Measurements from ENCODE around the gene DENND6B. TPM values are rescaled to one million over a fixed set of nuclear protein-coding genes. Genes with fewer than 3 reads are reported as not detected.

The DENND6B gene
- total RNA-seq, 1 experiment from 2014 or later: 2.5 TPM

DNA sequence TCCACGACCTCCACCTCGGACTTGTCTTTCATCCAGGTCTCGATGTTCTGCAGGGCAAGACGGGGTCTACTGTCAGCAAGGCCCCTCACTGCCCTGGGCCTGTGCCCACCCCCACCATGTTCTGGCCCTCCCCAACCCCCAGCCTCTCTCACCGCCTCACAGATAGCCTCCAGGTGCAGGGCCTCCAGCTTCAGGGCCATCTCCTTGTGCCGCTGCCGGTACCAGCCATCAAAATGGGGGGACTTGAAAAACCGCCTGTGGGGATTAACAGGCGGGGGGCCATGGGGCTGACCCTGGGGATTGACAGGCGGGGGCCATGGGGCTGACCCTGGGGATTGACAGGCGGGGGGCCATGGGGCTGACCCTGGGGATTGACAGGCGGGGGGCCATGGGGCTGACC, 14.4 kb downstream of the DENND6B start (continued):
- TF ChIP-seq, protein P1, sequence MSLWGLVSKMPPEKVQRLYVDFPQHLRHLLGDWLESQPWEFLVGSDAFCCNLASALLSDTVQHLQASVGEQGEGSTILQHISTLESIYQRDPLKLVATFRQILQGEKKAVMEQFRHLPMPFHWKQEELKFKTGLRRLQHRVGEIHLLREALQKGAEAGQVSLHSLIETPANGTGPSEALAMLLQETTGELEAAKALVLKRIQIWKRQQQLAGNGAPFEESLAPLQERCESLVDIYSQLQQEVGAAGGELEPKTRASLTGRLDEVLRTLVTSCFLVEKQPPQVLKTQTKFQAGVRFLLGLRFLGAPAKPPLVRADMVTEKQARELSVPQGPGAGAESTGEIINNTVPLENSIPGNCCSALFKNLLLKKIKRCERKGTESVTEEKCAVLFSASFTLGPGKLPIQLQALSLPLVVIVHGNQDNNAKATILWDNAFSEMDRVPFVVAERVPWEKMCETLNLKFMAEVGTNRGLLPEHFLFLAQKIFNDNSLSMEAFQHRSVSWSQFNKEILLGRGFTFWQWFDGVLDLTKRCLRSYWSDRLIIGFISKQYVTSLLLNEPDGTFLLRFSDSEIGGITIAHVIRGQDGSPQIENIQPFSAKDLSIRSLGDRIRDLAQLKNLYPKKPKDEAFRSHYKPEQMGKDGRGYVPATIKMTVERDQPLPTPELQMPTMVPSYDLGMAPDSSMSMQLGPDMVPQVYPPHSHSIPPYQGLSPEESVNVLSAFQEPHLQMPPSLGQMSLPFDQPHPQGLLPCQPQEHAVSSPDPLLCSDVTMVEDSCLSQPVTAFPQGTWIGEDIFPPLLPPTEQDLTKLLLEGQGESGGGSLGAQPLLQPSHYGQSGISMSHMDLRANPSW (CRISPR knock-in tag; conservative IDR thresholded peaks at IDR 0.05; ENCODE audit: low read depth): no peak
- TF ChIP-seq ZNF317 (CRISPR knock-in tag; IDR thresholded peaks at IDR 0.05; ENCODE audit: borderline replicate concordance, low read depth) (no peak), ZNF138 (CRISPR knock-in tag; conservative IDR thresholded peaks at IDR 0.05) (no peak), MYBL2 (CRISPR knock-in tag; IDR thresholded peaks at IDR 0.05) (no peak)
- TF ChIP-seq, protein P2, sequence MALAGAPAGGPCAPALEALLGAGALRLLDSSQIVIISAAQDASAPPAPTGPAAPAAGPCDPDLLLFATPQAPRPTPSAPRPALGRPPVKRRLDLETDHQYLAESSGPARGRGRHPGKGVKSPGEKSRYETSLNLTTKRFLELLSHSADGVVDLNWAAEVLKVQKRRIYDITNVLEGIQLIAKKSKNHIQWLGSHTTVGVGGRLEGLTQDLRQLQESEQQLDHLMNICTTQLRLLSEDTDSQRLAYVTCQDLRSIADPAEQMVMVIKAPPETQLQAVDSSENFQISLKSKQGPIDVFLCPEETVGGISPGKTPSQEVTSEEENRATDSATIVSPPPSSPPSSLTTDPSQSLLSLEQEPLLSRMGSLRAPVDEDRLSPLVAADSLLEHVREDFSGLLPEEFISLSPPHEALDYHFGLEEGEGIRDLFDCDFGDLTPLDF (CRISPR knock-in tag; IDR thresholded peaks at IDR 0.05): no peak

DNA sequence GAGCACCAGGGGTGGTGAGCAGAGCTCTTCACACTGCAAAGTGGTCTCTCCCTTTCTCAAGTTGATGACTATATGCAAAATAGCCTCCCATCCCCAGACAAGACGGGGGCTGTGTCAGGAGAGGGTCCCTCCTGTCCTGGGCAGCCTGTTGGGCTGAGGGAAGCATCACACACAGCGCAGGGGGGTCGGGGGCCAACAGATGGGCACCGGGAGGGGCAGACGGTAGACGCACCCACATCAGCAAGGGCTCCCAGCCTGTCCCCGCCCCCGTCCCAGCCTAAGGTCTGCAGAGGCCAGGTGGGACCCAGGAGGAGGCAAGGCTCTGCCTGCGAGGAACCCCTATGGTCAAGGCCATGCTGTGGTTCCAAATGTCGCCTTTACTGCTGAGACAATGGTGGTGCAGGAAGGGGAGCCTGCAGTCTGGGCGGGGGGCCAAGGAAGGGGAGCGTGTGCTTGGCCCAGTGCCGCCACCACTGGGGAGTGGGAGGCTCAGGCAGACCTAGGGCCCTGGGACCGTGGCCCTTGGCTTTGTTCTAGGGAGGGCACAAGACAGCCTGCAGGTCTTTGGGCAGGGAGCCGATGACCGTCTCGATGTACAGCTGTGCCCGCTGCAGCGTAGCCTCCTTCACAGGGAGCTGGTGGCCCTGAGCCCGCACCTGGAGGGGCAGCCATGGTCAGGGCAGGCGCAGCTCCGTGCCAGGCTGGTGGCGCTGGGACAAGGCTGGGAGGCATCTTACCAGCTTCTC, 15.0 kb downstream of the DENND6B start:
- Mint-ChIP-seq H3K9me3 (no peaks in the 10 kb centered on the region), H3K36me3 (no peaks in the 10 kb centered on the region), H3K4me1 (peaks cover 13% of the 10 kb centered on the region), H3K4me3 (no peak overlapping the region), H3K27me3 (ENCODE audit: low read depth) (no peaks in the 10 kb centered on the region; the same call in 1 of the 2 replicates), H3K27ac (no peak overlapping the region)
- POLR2A ChIA-PET: no interaction called here
- CTCF ChIA-PET: interaction anchor here (1.1 kb wide), 1 partner anchor 30 kb away, joined by 4 read pairs; no protein-coding TSS in a partner anchor
- ATAC-seq: no peak
- TF ChIP-seq, protein P3, sequence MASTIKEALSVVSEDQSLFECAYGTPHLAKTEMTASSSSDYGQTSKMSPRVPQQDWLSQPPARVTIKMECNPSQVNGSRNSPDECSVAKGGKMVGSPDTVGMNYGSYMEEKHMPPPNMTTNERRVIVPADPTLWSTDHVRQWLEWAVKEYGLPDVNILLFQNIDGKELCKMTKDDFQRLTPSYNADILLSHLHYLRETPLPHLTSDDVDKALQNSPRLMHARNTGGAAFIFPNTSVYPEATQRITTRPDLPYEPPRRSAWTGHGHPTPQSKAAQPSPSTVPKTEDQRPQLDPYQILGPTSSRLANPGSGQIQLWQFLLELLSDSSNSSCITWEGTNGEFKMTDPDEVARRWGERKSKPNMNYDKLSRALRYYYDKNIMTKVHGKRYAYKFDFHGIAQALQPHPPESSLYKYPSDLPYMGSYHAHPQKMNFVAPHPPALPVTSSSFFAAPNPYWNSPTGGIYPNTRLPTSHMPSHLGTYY (CRISPR knock-in tag; IDR thresholded peaks at IDR 0.05): no peak
- no peak for TF ChIP-seq ZNF232 (CRISPR knock-in tag; IDR thresholded peaks at IDR 0.05)
- no peak for TF ChIP-seq FOXK1 (CRISPR knock-in tag; IDR thresholded peaks at IDR 0.05)
- TF ChIP-seq HMGA2 (CRISPR knock-in tag; IDR thresholded peaks at IDR 0.05): no peak
- no peak for TF ChIP-seq FOXP1 (CRISPR knock-in tag; IDR thresholded peaks at IDR 0.05; ENCODE audit: borderline replicate concordance)
- no peak for TF ChIP-seq MXD4 (CRISPR knock-in tag; IDR thresholded peaks at IDR 0.05; ENCODE audit: borderline replicate concordance)
- no peak for DNase-seq (ENCODE audit: low spot score)

DNA sequence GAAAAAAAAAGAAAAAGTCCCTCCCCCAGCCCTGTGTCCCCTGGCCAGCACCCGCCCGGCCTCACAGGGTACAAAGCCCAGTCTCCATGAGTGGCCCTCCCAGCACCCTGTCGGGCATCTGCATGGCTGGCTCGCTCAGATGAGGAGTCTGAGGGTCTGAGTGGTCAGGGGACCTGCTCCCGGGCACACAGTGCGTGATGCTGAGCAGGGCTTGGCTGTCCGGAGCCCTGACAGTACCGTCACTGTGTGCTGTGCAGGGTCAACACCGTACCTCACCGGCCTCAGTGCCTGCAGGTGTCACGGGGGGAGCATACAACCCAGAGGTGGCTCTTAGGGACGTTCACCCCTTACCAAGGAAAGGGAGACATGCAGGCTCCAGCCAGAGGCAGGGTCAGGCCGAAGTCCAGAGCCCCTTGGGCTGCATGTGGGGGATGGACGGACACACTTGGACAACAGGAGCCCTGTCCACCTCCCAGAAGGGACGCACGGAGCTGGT, 15.8 kb downstream of the DENND6B start:
- peaks cover 17% of the 10 kb centered on the region for H3K4me1 Mint-ChIP-seq
- no peaks in the 10 kb centered on the region for H3K36me3 Mint-ChIP-seq
- DNase-seq (ENCODE audit: low spot score) (no peak), ATAC-seq (no peak)
- H3K27me3 Mint-ChIP-seq (ENCODE audit: low read depth): peaks cover 4% of the 10 kb centered on the region
- TF ChIP-seq, protein P4, sequence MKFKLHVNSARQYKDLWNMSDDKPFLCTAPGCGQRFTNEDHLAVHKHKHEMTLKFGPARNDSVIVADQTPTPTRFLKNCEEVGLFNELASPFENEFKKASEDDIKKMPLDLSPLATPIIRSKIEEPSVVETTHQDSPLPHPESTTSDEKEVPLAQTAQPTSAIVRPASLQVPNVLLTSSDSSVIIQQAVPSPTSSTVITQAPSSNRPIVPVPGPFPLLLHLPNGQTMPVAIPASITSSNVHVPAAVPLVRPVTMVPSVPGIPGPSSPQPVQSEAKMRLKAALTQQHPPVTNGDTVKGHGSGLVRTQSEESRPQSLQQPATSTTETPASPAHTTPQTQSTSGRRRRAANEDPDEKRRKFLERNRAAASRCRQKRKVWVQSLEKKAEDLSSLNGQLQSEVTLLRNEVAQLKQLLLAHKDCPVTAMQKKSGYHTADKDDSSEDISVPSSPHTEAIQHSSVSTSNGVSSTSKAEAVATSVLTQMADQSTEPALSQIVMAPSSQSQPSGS (CRISPR knock-in tag; IDR thresholded peaks at IDR 0.05; ENCODE audit: borderline replicate concordance, low read depth): no peak
- no peak for TF ChIP-seq GRHL2 (CRISPR knock-in tag; IDR thresholded peaks at IDR 0.05; ENCODE audit: insufficient replicate concordance, severe bottlenecking)
- TF ChIP-seq, protein P5, sequence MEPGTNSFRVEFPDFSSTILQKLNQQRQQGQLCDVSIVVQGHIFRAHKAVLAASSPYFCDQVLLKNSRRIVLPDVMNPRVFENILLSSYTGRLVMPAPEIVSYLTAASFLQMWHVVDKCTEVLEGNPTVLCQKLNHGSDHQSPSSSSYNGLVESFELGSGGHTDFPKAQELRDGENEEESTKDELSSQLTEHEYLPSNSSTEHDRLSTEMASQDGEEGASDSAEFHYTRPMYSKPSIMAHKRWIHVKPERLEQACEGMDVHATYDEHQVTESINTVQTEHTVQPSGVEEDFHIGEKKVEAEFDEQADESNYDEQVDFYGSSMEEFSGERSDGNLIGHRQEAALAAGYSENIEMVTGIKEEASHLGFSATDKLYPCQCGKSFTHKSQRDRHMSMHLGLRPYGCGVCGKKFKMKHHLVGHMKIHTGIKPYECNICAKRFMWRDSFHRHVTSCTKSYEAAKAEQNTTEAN (CRISPR knock-in tag; IDR thresholded peaks at IDR 0.05): no peak
- no peak for TF ChIP-seq MYBL2 (CRISPR knock-in tag; IDR thresholded peaks at IDR 0.05)
- TF ChIP-seq, protein P3 (CRISPR knock-in tag; IDR thresholded peaks at IDR 0.05): no peak
- no peak for TF ChIP-seq SOX15 (CRISPR knock-in tag; IDR thresholded peaks at IDR 0.05)
- TF ChIP-seq, protein P6, sequence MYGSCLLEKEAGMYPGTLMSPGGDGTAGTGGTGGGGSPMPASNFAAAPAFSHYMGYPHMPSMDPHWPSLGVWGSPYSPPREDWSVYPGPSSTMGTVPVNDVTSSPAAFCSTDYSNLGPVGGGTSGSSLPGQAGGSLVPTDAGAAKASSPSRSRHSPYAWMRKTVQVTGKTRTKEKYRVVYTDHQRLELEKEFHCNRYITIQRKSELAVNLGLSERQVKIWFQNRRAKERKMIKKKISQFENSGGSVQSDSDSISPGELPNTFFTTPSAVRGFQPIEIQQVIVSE (CRISPR knock-in tag; IDR thresholded peaks at IDR 0.05; ENCODE audit: borderline replicate concordance): no peak
- no peaks in the 10 kb centered on the region for H3K9me3 Mint-ChIP-seq
- POLR2A ChIA-PET: no interaction called here
- no peak overlapping the region for H3K4me3 Mint-ChIP-seq
- no peak overlapping the region for H3K27ac Mint-ChIP-seq
- CTCF ChIA-PET: interaction anchor here (1.1 kb wide), 1 partner anchor 30 kb away, joined by 4 read pairs; no protein-coding TSS in a partner anchor

Data from WTC11 (cell line).